HG02610 (cell line): Measurements from ENCODE around the gene NOVA2.

Source experiments
- ATAC-seq: cut with Tn5 transposase; IDR thresholded peaks from one replicate; pipeline ENCODE4 v1.9.1; 2021; ENCODE audit warnings: mild to moderate bottlenecking, moderate library complexity; ENCODE audit not compliant: unreplicated experiment

Gene NOVA2

DNA sequence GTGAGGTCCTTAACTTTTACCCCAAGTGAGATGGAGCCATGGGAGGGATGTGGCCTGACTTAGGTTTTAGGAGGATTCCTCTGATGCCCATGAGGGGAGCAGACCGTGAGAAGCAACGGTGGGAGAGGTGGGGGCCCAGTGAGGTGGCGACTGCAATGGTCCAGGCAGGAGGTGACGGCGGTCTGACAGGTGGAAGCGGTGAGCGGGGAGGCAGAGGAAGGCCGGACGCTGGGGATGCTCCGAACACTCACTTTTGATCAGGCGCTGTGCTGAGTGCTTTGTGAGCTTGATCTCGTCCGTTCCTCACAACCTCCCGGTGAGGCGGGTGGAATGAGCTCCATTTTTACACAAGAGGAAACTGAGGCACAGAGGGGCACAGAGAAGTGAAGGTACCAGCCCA, 11.6 kb downstream of the NOVA2 start:
- no peak for ATAC-seq

DNA sequence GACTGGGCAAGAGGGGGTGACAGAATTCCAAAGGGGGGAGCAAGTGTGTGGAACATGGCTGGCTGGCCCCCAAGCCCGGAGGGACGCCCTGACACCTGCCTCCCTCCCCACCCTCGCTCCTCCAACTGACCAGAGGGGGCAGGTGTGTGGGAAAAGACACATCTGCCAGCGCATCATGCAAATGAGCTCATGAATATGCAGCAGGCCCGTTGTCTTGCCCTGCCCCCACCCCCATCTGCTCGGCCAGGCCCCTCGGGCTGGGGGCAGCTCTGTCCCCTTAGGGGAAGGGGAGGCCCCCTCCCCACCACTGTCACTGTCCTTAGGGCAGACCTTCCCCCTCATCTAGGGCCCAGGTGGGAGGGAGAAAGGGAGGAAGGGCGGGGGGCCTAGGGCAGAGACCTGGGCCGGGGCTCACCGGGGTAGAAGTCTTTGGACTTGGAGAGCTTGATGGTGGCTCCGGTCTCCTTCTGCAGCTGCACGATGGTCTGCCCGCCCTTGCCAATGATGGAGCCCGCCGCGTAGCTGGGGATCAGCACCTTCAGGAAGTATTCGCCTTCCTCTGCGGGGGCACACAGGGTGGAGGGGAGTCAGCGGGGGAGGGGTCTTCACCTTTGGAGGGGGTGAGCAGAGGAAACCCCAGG, 12.9 kb downstream of the NOVA2 start:
- ATAC-seq = no peak

DNA sequence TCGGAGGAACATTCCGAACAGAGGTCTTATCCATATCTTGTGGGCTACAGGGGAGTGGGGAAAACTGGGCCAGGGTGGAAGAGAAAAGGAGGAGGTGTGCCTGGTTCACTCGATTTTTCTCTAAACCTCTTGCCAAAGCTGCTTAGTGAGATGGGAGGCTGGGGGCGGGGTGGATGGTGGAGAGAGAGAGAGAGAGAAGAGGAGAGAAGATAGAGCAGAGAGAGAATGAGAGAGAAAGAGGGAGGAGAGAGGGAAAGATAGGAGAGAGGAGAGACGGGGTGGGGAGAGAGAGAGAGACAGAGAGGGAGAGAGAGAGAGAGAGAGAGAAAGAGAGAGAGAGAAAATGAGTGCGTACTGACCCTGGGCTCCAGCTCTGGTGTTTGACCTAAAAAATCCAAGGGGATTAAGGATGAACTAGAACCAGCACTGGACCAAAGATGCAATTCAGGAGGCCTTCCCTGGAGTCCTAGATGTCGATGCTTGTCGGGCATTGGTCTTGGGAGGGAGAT, 14.1 kb downstream of the NOVA2 start:
- no peak for ATAC-seq

DNA sequence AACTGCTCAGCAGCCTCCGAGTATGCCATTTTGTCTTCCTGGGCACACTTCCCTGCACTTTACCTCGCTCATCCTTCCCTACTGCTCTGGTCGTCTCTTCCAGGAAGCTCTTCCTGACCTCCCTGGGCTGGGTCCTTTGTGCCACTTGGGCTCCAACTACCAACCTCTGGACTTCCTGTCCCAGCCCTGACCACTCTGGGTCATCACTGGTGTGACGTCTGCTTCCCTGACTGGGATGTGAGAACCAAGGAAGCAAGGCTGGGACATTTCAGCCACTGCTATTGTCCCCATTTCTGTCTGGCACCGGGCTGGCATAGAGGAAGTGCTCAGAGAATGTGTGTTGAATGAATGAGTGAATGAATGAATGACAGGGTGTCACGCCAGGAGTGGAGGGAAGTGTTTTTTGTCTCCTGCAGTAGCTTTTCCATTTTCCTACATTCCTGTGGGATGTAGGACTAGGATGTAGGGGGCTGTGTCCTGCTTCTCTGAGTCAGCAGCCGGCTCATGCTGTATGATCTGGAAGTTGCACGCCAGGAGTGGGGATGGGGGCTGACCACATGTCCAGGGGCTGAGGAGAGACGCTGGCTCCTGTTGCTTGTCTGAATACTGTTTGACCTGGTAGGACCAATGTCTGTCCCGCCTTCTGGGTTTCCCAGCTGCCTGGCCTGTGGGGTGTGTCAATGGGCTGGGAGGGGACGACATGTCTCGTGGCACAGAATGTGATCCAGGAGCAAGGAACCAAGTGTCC, 14.7 kb downstream of the NOVA2 start:
- ATAC-seq = no peak

DNA sequence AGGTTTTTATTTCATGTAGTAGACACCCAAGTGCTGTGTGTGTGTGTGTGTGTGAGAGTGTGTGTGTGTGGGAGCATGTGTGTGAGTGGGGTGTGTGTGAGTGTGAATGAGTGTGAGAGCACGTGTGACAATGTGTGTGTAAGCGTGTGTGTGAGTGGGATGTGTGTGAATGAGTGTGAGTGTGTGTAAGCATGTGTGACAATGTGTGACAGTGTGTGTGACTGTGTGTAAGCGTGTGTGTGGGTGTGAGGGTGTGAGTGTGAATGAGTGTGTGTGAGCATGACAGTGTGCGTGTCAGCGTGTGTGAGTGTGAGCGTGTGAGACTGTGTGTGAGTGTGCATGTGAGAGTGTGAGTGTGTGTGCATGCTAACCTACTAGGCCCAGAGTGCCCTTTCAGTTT, 15.3 kb downstream of the NOVA2 start:
- ATAC-seq = no peak

DNA sequence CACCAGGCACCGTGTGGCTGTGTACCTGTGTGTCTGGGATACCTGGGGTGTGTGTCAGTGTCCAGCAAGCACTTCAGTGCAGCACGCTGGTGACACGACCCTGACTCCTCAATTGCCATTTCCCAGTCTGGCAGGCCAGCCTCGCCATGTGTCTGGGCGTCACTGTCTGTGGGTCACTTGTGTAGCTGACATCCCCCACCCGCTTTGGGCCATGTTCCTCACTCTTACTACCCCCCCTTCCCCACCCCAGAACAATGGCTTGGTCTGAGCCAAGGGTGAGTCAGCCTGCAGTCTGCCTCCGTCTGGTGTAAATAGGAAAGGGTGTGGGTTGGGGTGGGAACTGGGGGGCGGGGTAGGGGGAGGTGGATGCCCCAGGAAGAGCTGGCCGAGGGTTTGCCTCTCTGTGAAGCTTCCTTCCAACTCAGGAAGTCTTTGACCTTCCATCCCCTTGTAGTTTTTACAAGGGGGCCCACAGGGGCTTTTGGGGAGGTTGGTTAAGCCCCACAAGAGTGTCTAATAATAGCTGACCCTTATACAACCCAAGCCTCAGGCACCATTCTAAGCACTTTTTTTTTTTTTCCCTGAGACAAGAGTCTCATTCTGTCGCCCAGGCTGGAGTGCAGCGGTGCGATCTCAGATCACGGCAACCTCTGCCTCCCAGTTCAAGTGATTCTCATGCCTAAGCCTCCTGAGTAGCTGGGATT, 17.6 kb downstream of the NOVA2 start:
- no peak for ATAC-seq

DNA sequence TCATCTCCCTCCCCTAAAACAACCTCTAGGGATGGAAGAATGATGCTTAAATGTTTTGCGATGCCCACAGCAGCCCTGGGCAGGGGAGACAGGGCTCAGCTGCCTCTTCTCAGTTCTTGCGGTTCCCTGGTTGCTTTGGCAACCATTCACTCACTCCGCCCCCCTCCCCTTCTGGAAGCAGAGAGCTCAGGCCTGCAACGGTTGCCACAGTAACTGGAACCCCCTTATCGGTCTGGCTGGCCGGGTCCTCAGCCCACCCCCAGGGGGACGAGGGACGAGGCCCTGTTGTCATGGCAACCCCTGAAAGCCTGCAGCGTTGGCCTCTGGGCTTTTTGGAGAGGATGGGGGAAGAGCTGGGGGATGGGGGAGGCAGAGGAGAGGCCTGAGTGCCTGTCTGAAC, 19.5 kb downstream of the NOVA2 start:
- no peak for ATAC-seq

DNA sequence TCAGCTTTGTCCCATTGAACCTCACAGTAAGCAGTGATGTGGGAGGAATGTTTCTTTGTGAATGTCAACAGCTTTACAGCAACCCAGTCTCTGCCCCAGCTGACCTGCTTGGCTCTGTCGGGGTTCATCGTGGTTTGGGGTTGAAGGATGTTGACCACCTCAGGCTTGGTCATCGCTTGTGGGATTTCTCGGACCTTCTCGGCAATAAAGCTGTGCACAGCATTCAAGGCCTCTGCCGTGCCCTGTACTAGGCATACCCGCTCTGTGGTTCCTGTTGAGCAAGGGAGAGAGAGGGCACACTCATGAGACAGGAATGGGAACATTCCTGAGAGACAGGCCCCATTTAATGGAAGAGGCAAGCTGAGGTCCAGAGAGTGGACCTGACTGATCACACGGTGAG, 20.0 kb downstream of the NOVA2 start:
- no peak for ATAC-seq

DNA sequence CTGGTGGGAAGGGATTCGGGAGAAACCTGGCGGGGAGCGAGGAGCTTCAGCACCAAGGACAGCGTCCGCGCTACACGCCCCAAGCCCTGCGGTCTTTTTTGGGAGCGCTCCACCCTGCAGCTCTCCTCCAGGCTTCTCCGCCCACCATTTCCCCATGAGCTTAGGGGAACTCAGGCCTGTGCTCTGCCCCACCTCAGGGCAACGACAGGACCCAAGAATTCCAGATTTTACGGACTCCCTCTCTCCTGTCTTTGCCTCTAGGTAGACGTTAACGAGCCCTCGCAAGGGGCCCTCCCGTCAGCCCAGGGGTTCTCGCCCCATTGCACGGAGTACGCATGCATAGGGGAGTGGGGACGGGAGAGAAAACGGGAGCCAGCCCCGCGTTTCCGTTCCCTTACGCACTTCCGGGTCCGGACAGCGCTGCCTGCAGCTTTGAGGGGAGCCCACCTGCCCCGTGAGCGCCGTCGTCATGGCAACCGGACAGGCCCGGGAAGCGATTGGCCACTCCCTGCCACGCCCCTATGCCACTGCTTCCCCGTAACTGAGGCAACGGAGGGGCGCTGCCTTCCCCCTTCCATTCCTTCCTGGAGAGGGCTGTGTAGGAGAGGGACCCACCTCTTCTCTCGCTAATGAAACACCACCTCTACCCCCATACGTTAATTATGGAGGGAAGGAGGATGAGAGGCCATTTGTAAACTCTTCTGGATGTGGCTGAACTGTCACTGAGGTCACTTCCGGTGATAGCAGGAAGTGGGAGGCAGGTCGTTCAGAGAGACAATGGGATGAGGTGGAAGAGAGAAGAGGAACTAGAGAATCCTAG, 20.8 kb downstream of the NOVA2 start:
- no peak for ATAC-seq

DNA sequence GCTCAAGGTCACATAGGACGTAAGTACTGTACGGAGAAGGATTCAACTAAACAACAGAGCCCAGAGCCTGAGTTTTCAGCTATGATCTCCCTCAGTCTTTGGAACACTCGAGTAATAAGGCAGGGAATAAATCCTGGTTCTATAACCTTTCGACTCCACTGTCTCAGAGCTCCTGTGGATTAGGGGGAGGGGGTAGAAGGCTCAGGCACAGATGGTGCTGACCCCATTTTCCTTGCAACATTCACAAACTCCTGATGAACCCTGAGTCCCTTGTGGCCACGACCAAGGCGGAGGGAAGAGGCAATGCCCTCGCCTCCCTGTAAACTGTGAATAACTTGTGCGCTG, 21.4 kb downstream of the NOVA2 start:
- ATAC-seq = no peak

DNA sequence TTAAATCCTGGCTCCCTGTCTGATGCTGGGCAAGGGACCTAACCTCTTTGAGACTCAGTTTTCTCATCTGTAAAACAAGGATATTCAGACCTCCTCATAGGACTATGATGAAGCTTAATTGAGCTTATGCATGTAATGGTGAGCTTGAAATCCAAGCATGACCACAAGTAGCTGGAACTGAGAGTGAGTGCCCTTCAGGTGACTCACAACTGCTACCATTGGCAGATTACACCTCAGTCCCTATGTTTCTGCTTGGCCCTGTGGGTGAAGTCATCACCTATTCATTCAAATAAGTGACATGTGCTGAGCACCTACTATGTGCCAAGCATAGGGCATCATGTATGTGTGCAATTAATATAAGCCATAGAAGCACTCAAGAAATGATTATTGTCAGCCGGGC, 25.7 kb downstream of the NOVA2 start:
- ATAC-seq = no peak

DNA sequence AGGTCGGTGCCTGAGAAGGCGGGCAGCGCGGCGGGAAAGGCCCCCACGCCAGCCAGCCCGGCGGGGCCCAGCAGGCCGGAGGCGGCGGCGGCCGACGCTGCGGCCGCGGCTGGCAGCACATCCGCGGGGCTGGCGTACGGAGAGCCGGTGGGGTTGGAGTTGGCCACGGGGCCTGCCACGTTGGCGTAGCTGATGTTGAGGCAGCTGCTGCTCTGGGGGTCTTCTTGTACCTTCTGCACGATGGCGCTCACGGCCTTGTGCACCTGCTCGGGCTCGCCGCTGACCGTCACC, 33.2 kb downstream of the NOVA2 start:
- no peak for ATAC-seq

DNA sequence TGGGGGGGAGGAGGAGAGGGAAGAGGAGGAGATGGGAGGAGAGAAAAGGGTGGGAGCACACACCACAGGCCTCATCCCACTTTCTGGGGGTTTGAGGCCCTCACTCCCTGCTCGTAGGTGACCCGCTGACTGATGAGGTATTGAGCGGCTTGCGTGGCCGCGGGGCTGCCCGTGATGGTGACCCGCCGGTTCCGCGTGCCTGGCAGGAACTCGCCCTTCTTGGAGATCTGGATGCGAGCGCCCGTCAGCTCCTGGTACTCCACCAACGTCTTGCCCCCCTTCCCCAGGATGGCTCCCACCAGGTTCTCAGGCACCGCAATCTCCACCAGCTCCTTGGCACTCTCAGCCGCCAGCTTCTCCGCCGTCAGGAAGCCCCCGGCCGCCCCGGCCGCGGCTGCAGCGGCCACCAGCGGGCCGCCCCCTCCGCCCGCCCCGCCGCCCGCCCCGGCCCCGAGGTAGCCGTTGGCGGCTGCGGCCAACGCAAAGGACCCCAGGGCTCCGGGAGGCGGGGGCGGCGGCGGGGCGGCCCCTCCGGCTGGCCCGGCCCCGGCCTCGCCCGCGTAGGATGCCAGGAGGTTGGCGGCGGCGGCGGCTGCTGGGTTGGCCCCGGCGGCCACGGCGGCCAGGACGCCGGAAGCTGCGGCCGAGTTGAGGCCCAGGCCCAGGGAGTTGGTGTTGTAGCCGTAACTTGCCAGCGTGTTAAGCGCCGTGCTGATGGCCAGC, 33.7 kb downstream of the NOVA2 start:
- no peak for ATAC-seq

DNA sequence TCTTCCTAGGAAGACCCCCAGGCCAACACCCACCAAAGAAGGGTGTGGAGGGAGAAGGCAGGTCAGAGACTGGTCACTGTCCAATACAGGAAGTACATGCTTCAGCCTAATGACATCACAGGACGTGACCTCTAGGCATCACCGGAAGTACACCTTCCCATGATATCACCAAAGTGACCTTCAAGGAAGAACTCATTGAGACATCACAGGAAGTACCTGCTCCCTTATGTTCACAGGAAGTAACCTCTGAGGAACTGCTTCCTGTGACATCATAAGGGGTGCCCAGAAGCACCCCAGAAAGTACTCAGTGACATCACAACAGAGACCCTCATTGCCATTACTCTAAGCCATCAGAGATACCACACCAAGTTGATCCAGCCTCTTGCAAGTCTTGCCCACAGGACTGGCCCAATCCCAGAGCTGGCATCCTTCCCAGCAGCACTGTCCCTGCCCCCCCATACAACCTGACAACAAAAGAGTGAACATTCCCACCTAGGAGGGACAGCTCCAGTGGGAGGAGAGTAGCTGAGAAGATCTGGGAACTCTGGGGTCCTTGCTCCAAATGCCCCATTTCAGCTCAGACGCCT, 34.8 kb downstream of the NOVA2 start:
- no peak for ATAC-seq

DNA sequence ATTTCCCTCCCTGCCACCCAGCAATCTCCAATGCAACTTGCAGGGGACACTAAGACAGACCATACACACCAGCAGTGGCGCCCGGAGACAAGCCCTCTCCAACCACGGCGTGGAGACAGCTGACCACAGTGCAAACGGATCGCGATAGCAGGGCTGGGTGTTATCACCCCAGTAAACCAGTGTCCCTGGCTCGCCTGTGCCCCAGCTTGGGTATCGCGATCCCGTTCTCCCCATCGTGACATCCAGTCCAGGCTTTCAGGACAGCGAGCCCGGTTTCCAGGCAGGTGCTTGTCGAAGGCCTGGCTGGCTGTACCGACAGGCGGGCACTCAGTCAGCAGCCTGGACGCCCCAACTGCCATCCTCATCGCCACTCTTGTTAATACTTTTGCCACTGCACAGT, 38.4 kb downstream of the NOVA2 start:
- ATAC-seq = no peak

DNA sequence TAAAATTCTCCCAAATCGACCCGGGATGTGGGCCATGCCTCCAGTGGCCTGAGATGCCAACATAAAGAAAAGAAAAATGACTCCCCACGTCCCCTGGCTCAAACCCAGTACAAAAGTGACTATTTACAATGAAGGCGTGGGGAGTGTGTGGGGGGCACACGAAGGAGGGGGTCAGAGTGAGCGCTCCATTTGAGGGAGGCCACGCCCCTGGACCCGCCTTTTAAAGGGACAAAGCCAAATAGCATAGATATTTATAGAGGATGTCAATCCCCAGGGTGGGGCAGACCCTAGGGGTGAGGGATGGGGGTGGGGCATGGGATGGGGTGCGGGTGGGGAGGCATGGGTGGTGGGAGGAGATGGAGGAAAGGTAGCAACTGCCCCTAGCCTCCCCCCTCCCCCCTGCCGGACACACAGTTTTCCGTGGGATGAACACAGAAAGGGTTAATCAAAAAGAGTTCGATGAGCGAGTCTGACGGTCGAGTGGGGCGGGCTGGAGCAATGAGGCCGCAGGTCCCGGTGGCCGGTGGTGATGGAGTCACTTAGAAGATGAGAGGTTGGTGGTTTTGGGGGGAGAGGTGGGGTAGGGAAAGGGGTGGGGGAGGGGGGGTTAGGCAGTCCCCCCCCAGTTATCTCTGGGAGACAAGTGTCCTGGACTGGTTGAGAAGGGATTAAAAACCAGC, 39.0 kb downstream of the NOVA2 start:
- ATAC-seq = no peak

DNA sequence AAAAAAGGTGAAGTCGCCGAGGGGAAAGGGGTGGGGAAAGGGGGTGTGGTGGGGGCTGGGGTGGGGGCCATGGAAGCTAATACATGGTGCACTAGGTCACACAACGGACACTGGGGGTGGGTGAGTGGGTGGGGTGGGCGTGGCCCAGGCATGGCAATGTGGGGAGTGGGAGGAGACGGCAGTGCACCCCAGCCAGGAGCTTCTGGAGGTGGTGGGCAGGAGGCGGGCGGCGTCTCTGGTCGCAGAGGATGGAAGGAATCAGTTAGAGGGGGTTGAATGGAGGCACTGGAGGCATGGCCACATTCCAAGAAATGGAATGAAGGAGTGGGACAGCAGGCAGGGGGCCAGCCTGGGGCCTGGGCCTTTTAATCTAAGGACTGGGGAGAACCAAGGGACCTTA, 39.9 kb downstream of the NOVA2 start:
- ATAC-seq = no peak

DNA sequence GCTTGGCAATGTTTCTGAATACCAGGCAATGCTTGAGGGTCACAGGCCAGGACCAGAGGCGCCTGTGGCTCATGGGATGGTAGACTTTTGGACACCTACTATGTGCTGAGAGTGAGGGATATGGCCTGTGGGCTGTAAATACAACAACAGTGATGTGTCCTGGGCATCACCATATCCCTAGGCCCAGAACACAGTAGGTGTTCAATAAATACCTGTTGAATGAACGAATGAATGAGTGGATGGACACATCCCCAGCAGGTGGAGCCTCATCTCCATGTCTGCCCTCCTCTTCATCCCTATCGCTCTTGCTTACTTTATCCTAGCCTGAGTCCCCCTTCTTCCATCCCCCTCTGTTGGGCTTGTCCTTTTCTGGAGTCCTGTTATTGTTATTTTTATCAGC, 42.6 kb downstream of the NOVA2 start:
- no peak for ATAC-seq

DNA sequence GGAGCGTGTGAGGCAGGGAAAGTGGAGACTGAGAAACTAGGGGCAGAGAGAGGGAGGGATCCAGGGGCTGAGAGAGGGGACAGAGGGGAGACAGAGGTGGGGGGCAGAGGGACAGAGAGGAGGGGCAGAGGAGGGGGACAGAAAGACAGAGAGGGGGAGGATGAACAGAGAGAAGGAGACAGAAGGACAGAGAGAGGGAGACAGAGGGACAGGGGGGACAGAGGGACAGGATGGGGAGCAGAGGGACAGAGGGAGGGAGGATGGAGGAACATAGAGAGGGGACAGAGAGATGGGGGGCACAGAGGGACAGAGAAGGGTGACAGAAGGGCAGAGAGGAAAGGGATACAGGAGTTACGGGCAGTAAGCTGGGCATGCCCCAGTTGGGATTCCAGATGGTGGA, 44.4 kb downstream of the NOVA2 start:
- no peak for ATAC-seq
